Measurements from ENCODE around the gene MARK1. TPM values are rescaled to one million over a fixed set of nuclear protein-coding genes. Genes with fewer than 3 reads are reported as not detected.
A peak's percentile ranks its signal among the peaks of the same experiment; 100 is the strongest.

Gene MARK1
- total and polyA plus RNA-seq, 2 of the 13 experiments (the other 11 are each of a cell fraction or from before 2014, with no cell fraction given) = not detected

DNA sequence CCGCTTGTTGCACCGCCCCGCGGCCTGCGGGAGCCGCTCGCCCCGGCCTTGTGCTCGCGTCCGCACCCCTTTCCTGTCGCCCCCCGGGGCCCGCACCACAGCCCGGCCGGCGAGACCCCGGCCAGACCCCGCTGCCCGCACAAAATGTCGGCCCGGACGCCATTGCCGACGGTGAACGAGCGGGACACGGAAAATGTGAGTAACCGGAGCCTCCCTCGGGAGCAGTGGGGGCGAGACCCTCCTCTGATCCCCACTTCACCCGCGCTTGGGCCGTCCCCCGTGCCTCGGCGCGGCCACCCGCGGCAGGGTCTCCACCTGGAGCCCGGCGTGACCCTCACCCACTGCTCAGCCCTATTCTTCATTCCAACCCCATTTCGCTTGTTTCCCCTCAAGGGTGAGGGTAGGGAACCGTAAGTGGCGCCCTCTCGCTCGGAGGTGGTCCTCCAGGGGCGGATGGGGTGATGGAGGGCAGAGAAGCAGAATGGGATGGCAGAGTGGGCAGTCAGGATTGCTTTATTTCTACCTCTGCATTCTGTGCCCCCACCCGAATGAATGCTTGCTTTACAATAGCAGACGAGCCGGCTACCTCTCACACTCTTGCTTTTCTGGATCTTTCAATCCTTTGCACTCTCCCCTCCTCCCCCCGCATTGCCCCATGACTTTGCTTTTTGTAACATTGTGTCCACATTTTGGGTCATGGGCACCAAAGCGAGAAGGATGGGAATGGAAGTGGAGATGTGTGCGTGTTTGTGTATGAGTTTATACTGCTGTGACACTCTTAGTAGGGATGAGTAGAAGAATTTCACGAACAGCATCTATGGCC lies 954 bp downstream of the MARK1 start:
- in situ Hi-C loops (cut with HindIII; ENCODE audit: extremely low pct_ligation_motif_present, low pct_unique_long_range_greater_than_20kb) (loop anchor here (25.0 kb wide), 1 partner anchor 258 kb away; the partner anchor contains the start of gene MTARC1), intact Hi-C loops (cut with micrococcal nuclease; ENCODE audit: unreplicated experiment) (loop anchor here (5.0 kb wide), 1 partner anchor 312 kb away; no protein-coding TSS in a partner anchor)
- TF ChIP-seq ZFP36L2 (CRISPR knock-in tag; IDR thresholded peaks at IDR 0.05) = no peak
- TF ChIP-seq EZH2 (conservative IDR thresholded peaks at IDR 0.05; ENCODE audit: low read depth, low read length) = peak; percentile 78; the same call in 1 of the 2 replicates
- no peak for TF ChIP-seq ZMYM4 (CRISPR knock-in tag; IDR thresholded peaks at IDR 0.05)
- TF ChIP-seq REL (CRISPR knock-in tag; conservative IDR thresholded peaks at IDR 0.05) = 0 out of 2 replicates have a peak, but pooled peaks have one; percentile 36
- peak; percentile 23 for TF ChIP-seq YY1 (IDR thresholded peaks at IDR 0.05; ENCODE audit: insufficient read depth, insufficient replicate concordance, low read depth, low read length)
- TF ChIP-seq HNRNPLL (IDR thresholded peaks at IDR 0.05; ENCODE audit: low read depth, low read length, poor library complexity, severe bottlenecking) = peak; percentile 32
- no peaks in the 10 kb centered on the region for H4K20me1 ChIP-seq (ENCODE audit: insufficient read depth, low read length)
- H3K4me3 ChIP-seq (replicated peaks in 1 of 3; ENCODE audit: insufficient read depth in 1 of 3, low read depth in 2 of 3, low read length in 3 of 3) = peak overlapping the region; percentile 52 to 69 (median 54)
- no peaks in the 10 kb centered on the region for H3K79me2 ChIP-seq (ENCODE audit: insufficient read depth, low read length)
- peaks cover 7% of the 10 kb centered on the region for H3K4me1 ChIP-seq (ENCODE audit: insufficient read depth, low read length)
- no peaks in the 10 kb centered on the region for H3K36me3 ChIP-seq (replicated peaks in 1 of 2; ENCODE audit: control insufficient read depth in 1 of 2, insufficient read depth in 2 of 2, low read length in 2 of 2)
- no TSS peak for BruUV-seq (replicated peaks)
- CTCF ChIA-PET (ENCODE audit: low intra/inter-chr PET ratio, low total read pairs) = no interaction called here
- H3K9me3 ChIP-seq (ENCODE audit: low read length) = no peaks in the 10 kb centered on the region
- peak overlapping the region; percentile 83 for H3K4me2 ChIP-seq (ENCODE audit: low read depth, low read length)
- 20% methylated on average over 38 of the region's 55 CpGs for WGBS (ENCODE audit: low lambda C conversion rate)
- H2AFZ ChIP-seq (ENCODE audit: low read length) = no peak overlapping the region
- POLR2A ChIA-PET = no interaction called here
- ATAC-seq (peak; percentile 11; the same call in 2 of the 3 replicates), FAIRE-seq (no peak), DNase-seq (ENCODE audit: low spot score) (no peak)
- no peak overlapping the region for H3K27ac ChIP-seq (ENCODE audit: extremely low read length, insufficient read depth, low read length)
- H3K9ac ChIP-seq (ENCODE audit: insufficient read depth, low read depth, low read length) = no peak overlapping the region
- peaks cover 5 to 39% of the 10 kb centered on the region in 2 experiments; a peak in 4 of 5 replicates for H3K27me3 ChIP-seq (ENCODE audit: control insufficient read depth in 1 of 2, insufficient read depth in 2 of 2, low read length in 2 of 2)

DNA sequence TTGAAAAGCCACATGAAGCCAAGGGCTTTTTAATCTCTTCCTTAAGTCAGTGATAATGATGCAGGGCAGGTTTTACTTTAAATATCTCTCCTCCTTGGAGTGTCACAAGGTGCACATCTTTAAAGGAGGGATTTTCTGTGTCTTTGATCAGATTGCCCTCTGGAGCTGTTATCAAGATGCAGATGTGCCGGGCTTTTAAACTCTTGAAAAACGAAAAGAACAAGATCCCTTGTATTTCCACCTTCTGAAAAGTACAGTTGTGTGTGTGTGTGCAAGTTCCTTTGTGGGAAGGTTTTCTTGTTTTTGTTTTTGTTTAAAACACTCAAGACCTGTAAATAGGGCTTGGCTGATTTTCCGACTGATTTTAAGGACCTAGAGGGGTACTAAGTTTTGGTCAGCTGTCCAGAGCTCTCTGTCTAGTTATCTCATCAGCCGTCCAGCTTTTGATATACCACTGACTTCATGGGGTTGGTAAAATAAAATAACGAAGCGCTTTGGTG lies 1.6 kb downstream of the MARK1 start:
- no peak overlapping the region for H3K27ac ChIP-seq (ENCODE audit: extremely low read length, insufficient read depth, low read length)
- intact Hi-C loops (cut with micrococcal nuclease; ENCODE audit: unreplicated experiment) = loop anchor here (5.0 kb wide), 1 partner anchor 312 kb away; no protein-coding TSS in a partner anchor
- ChIA-PET POLR2A (no interaction called here), CTCF (ENCODE audit: low intra/inter-chr PET ratio, low total read pairs) (no interaction called here)
- no peak overlapping the region for H3K4me3 ChIP-seq (replicated peaks in 1 of 3; ENCODE audit: insufficient read depth in 1 of 3, low read depth in 2 of 3, low read length in 3 of 3)
- no peak overlapping the region for H3K9ac ChIP-seq (ENCODE audit: insufficient read depth, low read depth, low read length)
- no peaks in the 10 kb centered on the region for H3K9me3 ChIP-seq (ENCODE audit: low read length)
- no peak overlapping the region for H2AFZ ChIP-seq (ENCODE audit: low read length)
- no peaks in the 10 kb centered on the region for H3K79me2 ChIP-seq (ENCODE audit: insufficient read depth, low read length)
- no peak for ATAC-seq
- WGBS (ENCODE audit: low lambda C conversion rate) = 38% methylated on average over 6 of the region's 6 CpGs
- in situ Hi-C loops (cut with HindIII; ENCODE audit: extremely low pct_ligation_motif_present, low pct_unique_long_range_greater_than_20kb) = loop anchor here (25.0 kb wide), 1 partner anchor 258 kb away; the partner anchor contains the start of gene MTARC1
- H3K36me3 ChIP-seq (replicated peaks in 1 of 2; ENCODE audit: control insufficient read depth in 1 of 2, insufficient read depth in 2 of 2, low read length in 2 of 2) = no peaks in the 10 kb centered on the region
- peaks cover 5 to 39% of the 10 kb centered on the region in 2 experiments; a peak in 4 of 5 replicates for H3K27me3 ChIP-seq (ENCODE audit: control insufficient read depth in 1 of 2, insufficient read depth in 2 of 2, low read length in 2 of 2)
- FAIRE-seq = no peak
- no TSS peak for BruUV-seq (replicated peaks)
- H4K20me1 ChIP-seq (ENCODE audit: insufficient read depth, low read length) = no peaks in the 10 kb centered on the region
- TF ChIP-seq, protein P1, sequence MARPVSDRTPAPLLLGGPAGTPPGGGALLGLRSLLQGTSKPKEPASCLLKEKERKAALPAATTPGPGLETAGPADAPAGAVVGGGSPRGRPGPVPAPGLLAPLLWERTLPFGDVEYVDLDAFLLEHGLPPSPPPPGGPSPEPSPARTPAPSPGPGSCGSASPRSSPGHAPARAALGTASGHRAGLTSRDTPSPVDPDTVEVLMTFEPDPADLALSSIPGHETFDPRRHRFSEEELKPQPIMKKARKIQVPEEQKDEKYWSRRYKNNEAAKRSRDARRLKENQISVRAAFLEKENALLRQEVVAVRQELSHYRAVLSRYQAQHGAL (CRISPR knock-in tag; IDR thresholded peaks at IDR 0.05; ENCODE audit: not compliant biosample characterization) = no peak
- TF ChIP-seq KDM6A (CRISPR knock-in tag; IDR thresholded peaks at IDR 0.05; ENCODE audit: low read depth) (no peak), MTF1 (CRISPR knock-in tag; IDR thresholded peaks at IDR 0.05) (no peak)
- TF ChIP-seq, protein P2, sequence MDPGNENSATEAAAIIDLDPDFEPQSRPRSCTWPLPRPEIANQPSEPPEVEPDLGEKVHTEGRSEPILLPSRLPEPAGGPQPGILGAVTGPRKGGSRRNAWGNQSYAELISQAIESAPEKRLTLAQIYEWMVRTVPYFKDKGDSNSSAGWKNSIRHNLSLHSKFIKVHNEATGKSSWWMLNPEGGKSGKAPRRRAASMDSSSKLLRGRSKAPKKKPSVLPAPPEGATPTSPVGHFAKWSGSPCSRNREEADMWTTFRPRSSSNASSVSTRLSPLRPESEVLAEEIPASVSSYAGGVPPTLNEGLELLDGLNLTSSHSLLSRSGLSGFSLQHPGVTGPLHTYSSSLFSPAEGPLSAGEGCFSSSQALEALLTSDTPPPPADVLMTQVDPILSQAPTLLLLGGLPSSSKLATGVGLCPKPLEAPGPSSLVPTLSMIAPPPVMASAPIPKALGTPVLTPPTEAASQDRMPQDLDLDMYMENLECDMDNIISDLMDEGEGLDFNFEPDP (CRISPR knock-in tag; conservative IDR thresholded peaks at IDR 0.05) = no peak
- H3K4me1 ChIP-seq (ENCODE audit: insufficient read depth, low read length) = peaks cover 7% of the 10 kb centered on the region
- no peak for DNase-seq (ENCODE audit: low spot score)
- H3K4me2 ChIP-seq (ENCODE audit: low read depth, low read length) = no peak overlapping the region
